H1 (cell line): ENCODE measurements around the gene NOC2L. TPM values are rescaled to one million over a fixed set of nuclear protein-coding genes. Genes with fewer than 3 reads are reported as not detected.

Experiments used
- CTCF ChIP-seq, 3 experiments: IDR thresholded peaks; 1 replicate in 2 of 3; 2 replicates in 1 of 3; pipeline versions ENCODE4 v1.5.1 to v1.6.1; 2011; ENCODE audit warnings: low read length in 3 of 3, mild to moderate bottlenecking in 3 of 3, inconsistent platforms in 2 of 3, low read depth in 1 of 3, moderate library complexity in 1 of 3; ENCODE audit not compliant: insufficient read depth in 1 of 3; ENCODE audit errors: control extremely low read depth in 1 of 3
- POLR2A ChIP-seq, 2 experiments: IDR thresholded peaks; 1 replicate in 1 of 2; 2 replicates in 1 of 2; pipeline ENCODE4 v1.6.1; 2011; ENCODE audit warnings: low read depth in 2 of 2, low read length in 2 of 2, mild to moderate bottlenecking in 2 of 2; ENCODE audit errors: control extremely low read depth in 1 of 2
- YY1 ChIP-seq: IDR thresholded peaks from 2 replicates; pipeline ENCODE4 v1.6.1; 2011; ENCODE audit warnings: low read depth, mild to moderate bottlenecking, low read length
- polyA plus RNA-seq, 7 experiments: library from polyadenylated mRNA; depleted of rRNA in 3 of 7; stranded (reverse) in 5 of 7; unstranded in 2 of 7; fragments of >200 nt in 5 of 7; fragments of 200-250 nt in 2 of 7; gene quantifications; 1 replicate in 5 of 7; 2 replicates in 1 of 7; 4 replicates in 1 of 7; pipeline versions ENCODE4 v1.2.1 to v1.2.3, GENCODE V29; 2011 to 2013; ENCODE audit warnings: missing spikeins in 2 of 7, mixed read lengths in 2 of 7
- total RNA-seq: library from RNA; stranded (reverse); fragmentation: NEBNext Ultra II Directional; extraction: Animal tissue kit (Norgen Biotek cat#: 25700); gene quantifications from 2 replicates; pipeline ENCODE4 v1.2.1, GENCODE V29; 2021

Gene NOC2L
- total and polyA plus RNA-seq, 2 of the 8 experiments (the other 6 are each of a cell fraction or from before 2014, with no cell fraction given): 74.7 to 130 TPM

GRCh38 chr1:912740-913301 lies 46.2 kb downstream of the NOC2L start (continued):
- TF ChIP-seq CTCF (IDR thresholded peaks at IDR 0.05; ENCODE audit: control extremely low read depth in 1 of 3, insufficient read depth in 1 of 3, low read depth in 1 of 3, low read length in 3 of 3) (peak in 2 of 3 experiments; percentile 18 to 52; a peak in 2 of 4 replicates), YY1 (peak; percentile 78), POLR2A (IDR thresholded peaks at IDR 0.05; ENCODE audit: control extremely low read depth in 1 of 2, low read depth in 2 of 2, low read length in 2 of 2) (no peak)
